IPS-11a (cell line): ENCODE data around the gene SLC12A3.

Experiments
- H3K4me3 ChIP-seq: one replicate; pipeline ENCODE4 v1.5.1; 2013; ENCODE audit warnings: low read depth, low read length, control low read depth

The SLC12A3 gene

GRCh38 chr16:56941092-56941491, 76.1 kb downstream of the SLC12A3 start:
- H3K4me3 ChIP-seq, result no peak overlapping the region

GRCh38 chr16:56941856-56942331, 76.9 kb downstream of the SLC12A3 start:
- no peak overlapping the region for H3K4me3 ChIP-seq

- H3K4me3 ChIP-seq, result no peak overlapping the region
Observed at GRCh38 chr16:56943761-56944375, 78.9 kb downstream of the SLC12A3 start.

- no peak overlapping the region for H3K4me3 ChIP-seq
Observed at GRCh38 chr16:56944954-56945839, 80.2 kb downstream of the SLC12A3 start.

- H3K4me3 ChIP-seq, result no peak overlapping the region
Observed at GRCh38 chr16:56945847-56946527, 81.0 kb downstream of the SLC12A3 start.

GRCh38 chr16:56946767-56947603, 82.0 kb downstream of the SLC12A3 start:
- no peak overlapping the region for H3K4me3 ChIP-seq

- no peak overlapping the region for H3K4me3 ChIP-seq
Observed at GRCh38 chr16:56947604-56947995, 82.6 kb downstream of the SLC12A3 start.

- no peak overlapping the region for H3K4me3 ChIP-seq
Observed at GRCh38 chr16:56948234-56948633, 83.2 kb downstream of the SLC12A3 start.

- no peak overlapping the region for H3K4me3 ChIP-seq
Observed at GRCh38 chr16:56950051-56950450, 85.0 kb downstream of the SLC12A3 start.

GRCh38 chr16:56950455-56950854, 85.4 kb downstream of the SLC12A3 start:
- no peak overlapping the region for H3K4me3 ChIP-seq

GRCh38 chr16:56950881-56951771, 86.1 kb downstream of the SLC12A3 start:
- H3K4me3 ChIP-seq, result no peak overlapping the region

GRCh38 chr16:56953006-56953405, 88.0 kb downstream of the SLC12A3 start:
- H3K4me3 ChIP-seq, result no peak overlapping the region

- no peak overlapping the region for H3K4me3 ChIP-seq
Observed at GRCh38 chr16:56956076-56956475, 91.1 kb downstream of the SLC12A3 start.

GRCh38 chr16:56956756-56957155, 91.7 kb downstream of the SLC12A3 start:
- no peak overlapping the region for H3K4me3 ChIP-seq

GRCh38 chr16:56960681-56961281, 95.8 kb downstream of the SLC12A3 start:
- H3K4me3 ChIP-seq, result no peak overlapping the region

GRCh38 chr16:56961386-56961785, 96.4 kb downstream of the SLC12A3 start:
- no peak overlapping the region for H3K4me3 ChIP-seq

GRCh38 chr16:56961851-56962281, 96.9 kb downstream of the SLC12A3 start, which contains the start of gene CETP:
CETP (plus strand) TSS chr16:56961950; CDS start chr16:56961980, 30 bp downstream.
- no peak within 1 kb of the TSS for H3K4me3 ChIP-seq

- H3K4me3 ChIP-seq, result no peak overlapping the region
Observed at GRCh38 chr16:56964243-56965148, 99.5 kb downstream of the SLC12A3 start.
